PC-3 (cell line): ENCODE measurements around the gene PARK7. TPM values are rescaled to one million over a fixed set of nuclear protein-coding genes. Genes with fewer than 3 reads are reported as not detected.

Source experiments
- ATAC-seq: fragments of 200-7000 bp; cut with Tn5 transposase; 2 replicates; pipeline ENCODE4 v1.9.1; 2020; ENCODE audit warnings: mild to moderate bottlenecking, moderate library complexity
- BruUV-seq: library from RNA; stranded (reverse); fragments of 400-500 nt; replicated peaks from 2 replicates; lab custom pipeline; 2021; lab: Mats Ljungman, UMichigan
- CTCF ChIA-PET: fragments of 300-600 bp; sonication (Branson Sonifier 250); formaldehyde crosslinking; loops from one replicate; lab custom pipeline; 2022; ENCODE audit warnings: antibody characterized with exemption; lab: Charles Lee
- POLR2A ChIA-PET: fragments of 300-600 bp; sonication (Branson Sonifier 250); formaldehyde crosslinking; loops from one replicate; lab custom pipeline; 2022; ENCODE audit warnings: antibody characterized with exemption; ENCODE audit not compliant: unreplicated experiment; lab: Charles Lee
- DNase-seq: peaks from one replicate; pipeline ENCODE4 v3.0.0-alpha.2; 2015
- H2AFZ ChIP-seq: fragments of 300-600 bp; sonication (generic); 2 replicates; pipeline ENCODE4 v1.6.0; 2016; ENCODE audit warnings: antibody characterized with exemption, low read length
- H3F3A ChIP-seq: fragments of 300-600 bp; sonication (generic); one replicate; pipeline ENCODE4 v1.6.0; 2017; ENCODE audit warnings: antibody characterized with exemption, low read length, control low read depth, mild to moderate bottlenecking; ENCODE audit not compliant: unreplicated experiment
- H3K27ac ChIP-seq: fragments of 300-600 bp; sonication (generic); 2 replicates; pipeline ENCODE4 v1.5.1; 2016; ENCODE audit warnings: mild to moderate bottlenecking, low read length
- H3K27me3 ChIP-seq: fragments of 300-600 bp; sonication (generic); 2 replicates; pipeline ENCODE4 v1.6.1; 2016; ENCODE audit warnings: low read length, mixed read lengths
- H3K36me3 ChIP-seq: fragments of 300-600 bp; sonication (generic); 2 replicates; pipeline ENCODE4 v1.6.1; 2016; ENCODE audit warnings: low read depth, mixed run types, low read length, mixed read lengths
- H3K4me1 ChIP-seq: fragments of 300-600 bp; sonication (generic); 2 replicates; pipeline ENCODE4 v1.5.1; 2016; ENCODE audit warnings: low read length; ENCODE audit not compliant: insufficient read depth
- H3K4me2 ChIP-seq: fragments of 300-600 bp; sonication (generic); 2 replicates; pipeline ENCODE4 v1.6.0; 2016; ENCODE audit warnings: low read length
- H3K4me3 ChIP-seq: fragments of 300-600 bp; sonication (generic); 2 replicates; pipeline ENCODE4 v1.5.1; 2016; ENCODE audit warnings: mild to moderate bottlenecking, low read length, mixed read lengths
- H3K79me2 ChIP-seq: fragments of 300-600 bp; sonication (generic); 2 replicates; pipeline ENCODE4 v1.6.1; 2017; ENCODE audit warnings: low read length, mixed read lengths
- H3K9ac ChIP-seq: fragments of 300-600 bp; sonication (generic); 2 replicates; pipeline ENCODE4 v1.6.0; 2016; ENCODE audit warnings: mild to moderate bottlenecking, low read length
- H3K9me2 ChIP-seq: fragments of 300-600 bp; sonication (generic); replicated peaks from 2 replicates; pipeline ENCODE4 v1.6.1; 2016; ENCODE audit warnings: mixed run types, low read length, mixed read lengths
- H3K9me3 ChIP-seq: fragments of 300-600 bp; sonication (generic); 2 replicates; pipeline ENCODE4 v1.6.1; 2016; ENCODE audit warnings: low read length, mixed read lengths
- H4K20me1 ChIP-seq: fragments of 300-600 bp; sonication (generic); 2 replicates; pipeline ENCODE4 v1.6.1; 2016; ENCODE audit warnings: low read length, mixed read lengths
- EZH2 ChIP-seq: fragments of 300-600 bp; sonication (generic); IDR thresholded peaks from one replicate; pipeline ENCODE4 v1.6.1; 2017; ENCODE audit warnings: antibody characterized with exemption, mild to moderate bottlenecking, low read length; ENCODE audit not compliant: unreplicated experiment
- EZH2phosphoT487 ChIP-seq: fragments of 300-600 bp; sonication (generic); IDR thresholded peaks from 2 replicates; pipeline ENCODE4 v1.6.1; 2018; ENCODE audit warnings: mild to moderate bottlenecking, antibody characterized with exemption, low read length, borderline replicate concordance
- intact Hi-C: fragments of 100-400 bp; cut with micrococcal nuclease; formaldehyde crosslinking; loops from 2 replicates; pipeline ENCODE4 v1.9.0; 2023
- total RNA-seq: library from RNA; depleted of rRNA; stranded (reverse); fragments of >200 nt; gene quantifications from 2 replicates; pipeline ENCODE4 v1.2.3, GENCODE V29; 2014
- TF ChIP-seq, protein P1 (sequence below): fragments of 300-600 bp; sonication (generic); conservative IDR thresholded peaks from 2 replicates; pipeline ENCODE4 v1.5.1; 2017; ENCODE audit warnings: antibody characterized with exemption, low read depth, mild to moderate bottlenecking, low read length

The PARK7 gene
- total RNA-seq, 1 experiment from 2014 or later, result 316 TPM

DNA sequence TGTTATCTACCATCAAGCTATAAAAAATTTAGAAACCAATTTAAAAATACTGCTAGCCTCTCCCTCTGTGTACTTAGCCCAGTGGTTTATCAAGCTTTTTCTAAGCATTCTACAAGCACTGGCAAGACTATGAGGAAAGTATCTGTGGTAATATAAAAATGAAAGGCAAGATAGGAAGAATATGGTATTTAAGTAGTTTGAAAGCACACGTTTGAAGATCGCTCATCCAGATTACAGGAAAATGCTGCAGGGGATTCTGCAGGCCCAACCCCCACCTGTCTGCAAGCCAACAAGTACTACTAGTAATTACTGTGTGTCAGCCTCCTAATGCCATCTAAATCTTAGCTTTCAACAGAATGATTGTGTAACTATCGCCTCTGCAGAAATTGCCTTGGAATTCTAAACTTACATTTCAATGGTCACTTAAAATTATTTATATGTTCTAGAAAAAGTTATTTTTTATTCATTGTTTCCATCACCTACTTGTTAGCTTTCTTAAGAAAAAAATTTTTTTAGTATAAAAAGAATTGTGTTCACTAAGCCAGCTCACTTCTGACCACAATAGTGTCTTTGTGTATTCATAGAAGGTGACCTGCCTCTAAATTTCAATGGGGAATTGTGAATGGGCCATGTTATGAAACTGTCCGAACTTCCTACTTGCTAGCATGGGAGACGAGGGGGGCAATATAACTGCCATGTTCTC lies 56.1 kb downstream of the PARK7 start:
- Histone ChIP-seq H3K27me3 (no peaks in the 10 kb centered on the region), H3K36me3 (peaks cover 68% of the 10 kb centered on the region), H3K4me2 (peak overlapping the region; percentile 98), H4K20me1 (peaks cover 98% of the 10 kb centered on the region), H2AFZ (no peak overlapping the region), H3K4me3 (peak overlapping the region; percentile 14; the same call in 1 of the 2 replicates), H3K79me2 (peaks cover 100% of the 10 kb centered on the region), H3K27ac (peak overlapping the region; percentile 17), H3K9ac (no peak overlapping the region; the same call in 1 of the 2 replicates), H3K9me3 (no peaks in the 10 kb centered on the region), H3K9me2 (no peaks in the 10 kb centered on the region), H3F3A (peaks cover 41% of the 10 kb centered on the region), H3K4me1 (peaks cover 75% of the 10 kb centered on the region)
- TF ChIP-seq EZH2phosphoT487 (no peak), EZH2 (no peak)
- TF ChIP-seq, protein P1, sequence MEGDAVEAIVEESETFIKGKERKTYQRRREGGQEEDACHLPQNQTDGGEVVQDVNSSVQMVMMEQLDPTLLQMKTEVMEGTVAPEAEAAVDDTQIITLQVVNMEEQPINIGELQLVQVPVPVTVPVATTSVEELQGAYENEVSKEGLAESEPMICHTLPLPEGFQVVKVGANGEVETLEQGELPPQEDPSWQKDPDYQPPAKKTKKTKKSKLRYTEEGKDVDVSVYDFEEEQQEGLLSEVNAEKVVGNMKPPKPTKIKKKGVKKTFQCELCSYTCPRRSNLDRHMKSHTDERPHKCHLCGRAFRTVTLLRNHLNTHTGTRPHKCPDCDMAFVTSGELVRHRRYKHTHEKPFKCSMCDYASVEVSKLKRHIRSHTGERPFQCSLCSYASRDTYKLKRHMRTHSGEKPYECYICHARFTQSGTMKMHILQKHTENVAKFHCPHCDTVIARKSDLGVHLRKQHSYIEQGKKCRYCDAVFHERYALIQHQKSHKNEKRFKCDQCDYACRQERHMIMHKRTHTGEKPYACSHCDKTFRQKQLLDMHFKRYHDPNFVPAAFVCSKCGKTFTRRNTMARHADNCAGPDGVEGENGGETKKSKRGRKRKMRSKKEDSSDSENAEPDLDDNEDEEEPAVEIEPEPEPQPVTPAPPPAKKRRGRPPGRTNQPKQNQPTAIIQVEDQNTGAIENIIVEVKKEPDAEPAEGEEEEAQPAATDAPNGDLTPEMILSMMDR, result no peak
- DNase-seq (peak; percentile 64), ATAC-seq (no peak)
- intact Hi-C loops, result no loop called here
- no TSS peak for BruUV-seq
- ChIA-PET CTCF (interaction anchor here (0.7 to 0.8 kb wide), 2 partner anchors 68 to 296 kb away, joined by 3 read pairs; no protein-coding TSS in a partner anchor), POLR2A (interaction anchor here (0.7 to 0.9 kb wide), 2 partner anchors 66 kb away, joined by 3 read pairs; no protein-coding TSS in a partner anchor)

DNA sequence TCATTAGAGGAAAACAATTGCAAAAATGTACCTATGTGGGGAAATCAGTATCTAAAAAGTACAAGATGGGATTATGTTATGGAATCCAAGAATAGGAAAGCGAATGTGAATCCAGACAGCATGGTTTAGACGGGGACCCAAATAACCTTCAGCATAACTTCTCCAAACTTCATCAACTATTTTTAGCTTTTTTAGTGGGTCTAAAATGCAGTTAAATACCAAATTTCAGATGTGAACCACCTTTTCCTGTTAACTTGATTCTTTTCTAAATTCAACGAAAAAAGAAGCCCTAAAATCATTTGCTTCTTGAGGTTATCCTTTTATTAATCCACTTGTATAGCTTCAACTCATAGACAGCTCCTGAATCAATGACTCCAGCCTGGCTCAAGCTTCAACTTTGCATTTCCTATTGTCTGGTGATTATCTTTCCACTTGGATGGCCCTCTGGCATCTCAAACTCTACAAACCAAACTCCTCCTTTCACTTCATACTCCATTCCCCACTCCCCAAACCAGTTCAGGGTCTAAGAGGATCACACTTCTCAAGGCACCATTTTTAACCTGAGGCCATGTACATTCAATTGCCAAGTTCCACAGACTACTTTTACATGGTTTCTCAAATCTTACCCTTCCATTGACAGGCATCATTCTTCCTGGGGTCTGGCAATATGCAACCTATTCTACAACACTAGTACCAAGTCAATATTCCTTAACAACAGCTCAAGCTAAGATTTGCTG lies 57.1 kb downstream of the PARK7 start:
- H2AFZ ChIP-seq, result no peak overlapping the region
- no peaks in the 10 kb centered on the region for H3K9me3 ChIP-seq
- H3K36me3 ChIP-seq, result peaks cover 68% of the 10 kb centered on the region
- intact Hi-C loops, result no loop called here
- H3K4me1 ChIP-seq, result peaks cover 84% of the 10 kb centered on the region
- no peaks in the 10 kb centered on the region for H3K9me2 ChIP-seq
- H3K9ac ChIP-seq, result no peak overlapping the region
- peaks cover 98% of the 10 kb centered on the region for H4K20me1 ChIP-seq
- DNase-seq (peak; percentile 61), ATAC-seq (peak; percentile 1; the same call in 1 of the 2 replicates)
- ChIA-PET CTCF (no interaction called here), POLR2A (interaction anchor here (0.5 to 0.6 kb wide), 5 partner anchors 12 to 266 kb away, joined by 3 to 15 read pairs (median 3); no protein-coding TSS in a partner anchor)
- peaks cover 31% of the 10 kb centered on the region for H3F3A ChIP-seq
- no peaks in the 10 kb centered on the region for H3K27me3 ChIP-seq
- BruUV-seq, result no TSS peak
- peak overlapping the region; percentile 38; the same call in 1 of the 2 replicates for H3K27ac ChIP-seq
- TF ChIP-seq EZH2, result no peak
- TF ChIP-seq, protein P1, result no peak
- TF ChIP-seq EZH2phosphoT487, result no peak
- H3K79me2 ChIP-seq, result peaks cover 100% of the 10 kb centered on the region
- H3K4me3 ChIP-seq, result peak overlapping the region; percentile 98
- peak overlapping the region; percentile 98 for H3K4me2 ChIP-seq
